H1 (cell line): Measurements from ENCODE around the gene CDC27. TPM values are rescaled to one million over a fixed set of nuclear protein-coding genes. Genes with fewer than 3 reads are reported as not detected.

Experiments used
- CTCF ChIA-PET: fragments of 300-600 bp; sonication (Branson Sonifier 250); formaldehyde crosslinking; loops from one replicate; lab custom pipeline; 2021; ENCODE audit not compliant: partially characterized antibody; lab: Charles Lee
- POLR2A ChIA-PET: fragments of 300-600 bp; sonication (Branson Sonifier 250); formaldehyde crosslinking; loops from one replicate; lab custom pipeline; 2021; ENCODE audit warnings: inconsistent platforms; ENCODE audit not compliant: partially characterized antibody; lab: Charles Lee
- DNase-seq, 2 experiments: peaks; one replicate each; pipeline versions ENCODE4 v3.0.0 to v3.0.0-alpha.2; 2010 to 2022; ENCODE audit warnings: low spot score in 2 of 2, low read depth in 1 of 2, mixed read lengths in 1 of 2
- FAIRE-seq: peaks from 2 replicates; lab custom pipeline; 2011; peaks lifted over from hg19 to GRCh38; lab: Jason Lieb, UNC
- H2AFZ ChIP-seq: 2 replicates; pipeline ENCODE4 v1.8.1; 2012; ENCODE audit warnings: low read length, inconsistent platforms
- H2AK5ac ChIP-seq: 2 replicates; pipeline ENCODE4 v1.6.1; 2013; ENCODE audit warnings: low read depth, low read length
- H2BK120ac ChIP-seq: replicated peaks from 2 replicates; pipeline ENCODE3; 2013; ENCODE audit warnings: low read depth, low read length, inconsistent platforms
- H2BK12ac ChIP-seq: 2 replicates; pipeline ENCODE4 v1.6.1; 2013; ENCODE audit warnings: low read depth, low read length
- H2BK15ac ChIP-seq: 2 replicates; pipeline ENCODE4 v1.6.1; 2013; ENCODE audit warnings: low read length
- H2BK20ac ChIP-seq: 2 replicates; pipeline ENCODE4 v1.6.1; 2013; ENCODE audit warnings: low read length
- H2BK5ac ChIP-seq: 2 replicates; pipeline ENCODE4 v1.6.1; 2013; ENCODE audit warnings: low read depth, low read length
- H3K14ac ChIP-seq: 2 replicates; pipeline ENCODE4 v1.6.1; 2013; ENCODE audit warnings: inconsistent platforms; ENCODE audit not compliant: insufficient read length
- H3K18ac ChIP-seq: 2 replicates; pipeline ENCODE4 v1.6.1; 2013; ENCODE audit warnings: low read length; ENCODE audit errors: extremely low read depth
- H3K23ac ChIP-seq: 2 replicates; pipeline ENCODE4 v1.6.1; 2013; ENCODE audit warnings: inconsistent platforms; ENCODE audit not compliant: insufficient read length
- H3K23me2 ChIP-seq: 2 replicates; pipeline ENCODE4 v1.6.1; 2013; ENCODE audit warnings: low read depth, low read length
- H3K27ac ChIP-seq: 2 replicates; pipeline ENCODE4 v1.6.1; 2011; ENCODE audit warnings: low read depth, low read length, inconsistent platforms
- H3K27me3 ChIP-seq, 4 experiments: replicated peaks in 1 of 4; 1 replicate in 1 of 4; 2 replicates in 3 of 4; pipeline versions ENCODE4 v1.6.1 to v1.8.1; 2011 to 2013; ENCODE audit warnings: low read length in 3 of 4, mild to moderate bottlenecking in 3 of 4, inconsistent platforms in 2 of 4, mixed read lengths in 2 of 4, moderate library complexity in 1 of 4; ENCODE audit not compliant: control insufficient read depth in 3 of 4, insufficient read depth in 3 of 4; ENCODE audit errors: extremely low read depth in 1 of 4
- H3K36me3 ChIP-seq, 4 experiments: 2 replicates each; pipeline versions ENCODE4 v1.6.1 to v1.8.1; 2011 to 2013; ENCODE audit warnings: mild to moderate bottlenecking in 4 of 4, low read length in 3 of 4, moderate library complexity in 2 of 4, control low read depth in 1 of 4, inconsistent platforms in 1 of 4; ENCODE audit not compliant: insufficient read depth in 4 of 4, control insufficient read depth in 2 of 4
- H3K4ac ChIP-seq: replicated peaks from 2 replicates; pipeline ENCODE3; 2013; ENCODE audit warnings: low read length, low read depth, mixed read lengths, inconsistent platforms; ENCODE audit not compliant: insufficient read length
- H3K4me1 ChIP-seq, 4 experiments: replicated peaks in 1 of 4; 1 replicate in 1 of 4; 2 replicates in 3 of 4; pipeline versions ENCODE4 v1.6.1 to v1.8.1; 2011 to 2013; ENCODE audit warnings: low read length in 3 of 4, inconsistent platforms in 2 of 4, mixed read lengths in 1 of 4; ENCODE audit not compliant: insufficient read depth in 4 of 4, control insufficient read depth in 3 of 4
- H3K4me2 ChIP-seq, 2 experiments: 2 replicates each; pipeline versions ENCODE4 v1.6.1 to v1.8.1; 2011 to 2013; ENCODE audit warnings: low read depth in 2 of 2, low read length in 2 of 2, control low read depth in 1 of 2, inconsistent platforms in 1 of 2, mild to moderate bottlenecking in 1 of 2; ENCODE audit not compliant: insufficient read depth in 1 of 2
- H3K4me3 ChIP-seq, 4 experiments: fragments of 200-600, 300-600 bp in 1 of 4; sonication (generic), shearing (Covaris generic), sonication (Bioruptor Twin) in 1 of 4; 2 replicates each; pipeline versions ENCODE4 v1.5.1 to v1.8.1; 2011 to 2016; ENCODE audit warnings: low read length in 4 of 4, low read depth in 3 of 4, control low read depth in 2 of 4, inconsistent platforms in 2 of 4, mild to moderate bottlenecking in 2 of 4, mixed read lengths in 1 of 4, moderate library complexity in 1 of 4; ENCODE audit not compliant: insufficient read depth in 2 of 4; ENCODE audit errors: extremely low read depth in 1 of 4
- H3K56ac ChIP-seq: replicated peaks from 2 replicates; pipeline ENCODE3; 2013; ENCODE audit warnings: low read depth, mild to moderate bottlenecking, mixed read lengths, low read length, inconsistent platforms; ENCODE audit not compliant: insufficient read length
- H3K79me1 ChIP-seq: 2 replicates; pipeline ENCODE4 v1.6.1; 2013; ENCODE audit warnings: low read depth, low read length, control low read depth
- H3K79me2 ChIP-seq, 2 experiments: 2 replicates each; pipeline versions ENCODE4 v1.6.1 to v1.8.1; 2012 to 2013; ENCODE audit warnings: low read length in 2 of 2, mild to moderate bottlenecking in 2 of 2, inconsistent platforms in 1 of 2; ENCODE audit not compliant: insufficient read depth in 2 of 2, control insufficient read depth in 1 of 2
- H3K9ac ChIP-seq, 4 experiments: replicated peaks in 1 of 4; 1 replicate in 1 of 4; 2 replicates in 3 of 4; pipeline versions ENCODE4 v1.6.1 to v1.8.1; 2011 to 2013; ENCODE audit warnings: low read depth in 3 of 4, low read length in 3 of 4, control low read depth in 2 of 4, mild to moderate bottlenecking in 2 of 4, moderate library complexity in 2 of 4, inconsistent platforms in 1 of 4; ENCODE audit errors: extremely low read depth in 1 of 4
- H3K9me3 ChIP-seq, 2 experiments: 2 replicates each; pipeline versions ENCODE4 v1.6.1 to v1.8.1; 2012 to 2013; ENCODE audit warnings: mild to moderate bottlenecking in 2 of 2, moderate library complexity in 2 of 2, control low read depth in 1 of 2, inconsistent platforms in 1 of 2, low read depth in 1 of 2, low read length in 1 of 2, mixed read lengths in 1 of 2; ENCODE audit not compliant: insufficient read depth in 2 of 2
- H4K20me1 ChIP-seq, 2 experiments: replicated peaks in 1 of 2; 2 replicates each; pipeline versions ENCODE3 to v1.8.1; 2011 to 2013; ENCODE audit warnings: inconsistent platforms in 2 of 2, low read length in 2 of 2, mild to moderate bottlenecking in 1 of 2; ENCODE audit not compliant: insufficient read depth in 2 of 2, control insufficient read depth in 1 of 2
- H4K5ac ChIP-seq: 2 replicates; pipeline ENCODE4 v1.6.1; 2013; ENCODE audit warnings: low read length, low read depth, mixed read lengths, inconsistent platforms; ENCODE audit not compliant: insufficient read length
- H4K8ac ChIP-seq: 2 replicates; pipeline ENCODE4 v1.8.0; 2013; ENCODE audit warnings: mild to moderate bottlenecking, moderate library complexity, low read length, inconsistent platforms; ENCODE audit not compliant: insufficient read depth; ENCODE audit errors: extremely low read depth
- H4K91ac ChIP-seq: replicated peaks from 2 replicates; pipeline ENCODE3; 2013; ENCODE audit warnings: low read length, mixed read lengths, inconsistent platforms; ENCODE audit not compliant: insufficient read length
- CEBPB ChIP-seq: IDR thresholded peaks from 2 replicates; pipeline ENCODE4 v1.6.1; 2012; ENCODE audit warnings: low read depth, low read length
- POLR2AphosphoS5 ChIP-seq: IDR thresholded peaks from 2 replicates; pipeline ENCODE4 v1.6.1; 2011; ENCODE audit warnings: low read depth, low read length
- RBBP5 ChIP-seq: IDR thresholded peaks from 2 replicates; pipeline ENCODE4 v1.7.1; 2012; ENCODE audit warnings: low read depth, mild to moderate bottlenecking, inconsistent platforms, low read length, moderate library complexity, borderline replicate concordance
- SRF ChIP-seq: IDR thresholded peaks from 2 replicates; pipeline ENCODE4 v1.6.1; 2011; ENCODE audit warnings: mild to moderate bottlenecking, low read depth, low read length, moderate library complexity
- WGBS, 2 experiments: shearing (Covaris generic) in 1 of 2; methylation state at CpG; one replicate each; pipeline versions ENCODE4 v1.1.6 to v1.1.7; 2013 to 2015; ENCODE audit warnings: low lambda C conversion rate in 2 of 2, mixed read lengths in 2 of 2, inconsistent platforms in 1 of 2, low coverage in 1 of 2, missing lambda C conversion rate in 1 of 2; ENCODE audit not compliant: insufficient replicate concordance in 2 of 2, insufficient coverage in 1 of 2, insufficient read length in 1 of 2; ENCODE audit errors: extremely low coverage in 1 of 2, missing lambda C conversion rate in 1 of 2; 5-methylcytosine and 5-hydroxymethylcytosine counted together
- polyA plus RNA-seq, 7 experiments: library from polyadenylated mRNA; depleted of rRNA in 3 of 7; stranded (reverse) in 5 of 7; unstranded in 2 of 7; fragments of >200 nt in 5 of 7; fragments of 200-250 nt in 2 of 7; gene quantifications; 1 replicate in 5 of 7; 2 replicates in 1 of 7; 4 replicates in 1 of 7; pipeline versions ENCODE4 v1.2.1 to v1.2.3, GENCODE V29; 2011 to 2013; ENCODE audit warnings: missing spikeins in 2 of 7, mixed read lengths in 2 of 7
- total RNA-seq: library from RNA; stranded (reverse); fragmentation: NEBNext Ultra II Directional; extraction: Animal tissue kit (Norgen Biotek cat#: 25700); gene quantifications from 2 replicates; pipeline ENCODE4 v1.2.1, GENCODE V29; 2021

The CDC27 gene
- total and polyA plus RNA-seq, 2 of the 8 experiments (the other 6 are each of a cell fraction or from before 2014, with no cell fraction given), result 41.9 to 87.5 TPM

DNA sequence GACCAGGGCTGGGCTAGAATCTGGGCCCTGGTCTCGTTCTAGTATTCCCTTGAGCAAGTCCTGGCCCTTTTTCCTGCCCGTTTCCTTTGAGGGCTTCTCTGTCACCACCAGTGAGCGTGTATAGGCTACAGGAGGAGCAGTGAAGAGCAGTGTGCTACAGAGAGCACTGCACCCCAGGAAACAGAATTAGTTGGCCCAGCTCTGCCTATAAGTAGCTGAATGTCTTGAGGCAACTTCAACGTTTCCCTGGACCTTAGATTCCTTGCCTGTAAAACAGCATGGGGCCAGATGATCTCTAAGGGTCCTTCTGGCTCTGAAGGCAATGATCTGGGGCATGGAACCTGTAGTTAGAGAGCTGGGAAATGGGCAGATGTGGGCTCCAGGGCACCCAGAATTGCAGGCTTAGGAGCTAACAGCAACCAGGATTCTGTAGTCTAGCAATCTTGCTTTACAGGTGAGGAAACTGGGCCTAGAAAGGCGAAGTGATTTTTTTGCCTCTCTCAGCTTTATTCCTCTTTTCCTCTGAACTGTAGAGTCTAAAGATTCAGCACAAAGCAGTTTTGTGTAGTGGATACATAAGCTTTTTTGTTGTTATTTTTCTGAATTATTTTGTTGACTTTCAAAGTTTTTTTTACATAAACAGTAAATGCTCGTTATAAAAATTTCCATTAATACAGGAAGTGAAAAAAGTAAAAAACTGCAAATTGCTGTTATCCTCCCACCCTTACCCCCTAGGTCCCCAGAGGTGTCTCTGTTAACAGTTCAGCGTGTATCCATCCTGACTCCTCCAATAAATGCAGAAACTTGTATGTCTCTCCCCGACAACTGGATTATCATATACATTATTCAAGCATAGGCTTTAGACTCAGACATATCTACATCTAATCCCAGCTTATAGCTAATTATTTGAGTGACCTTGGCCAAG lies 18.3 kb upstream of the CDC27 start:
- Histone ChIP-seq H3K4ac (no peak overlapping the region), H2BK20ac (no peak overlapping the region), H3K27me3 (no peaks in the 10 kb centered on the region; a peak in 1 of 7 replicates), H4K91ac (no peak overlapping the region), H3K14ac (no peak overlapping the region), H3K36me3 (no peaks in the 10 kb centered on the region), H3K23me2 (peaks cover 2% of the 10 kb centered on the region; the same call in 1 of the 2 replicates), H2BK12ac (no peak overlapping the region), H4K20me1 (no peaks in the 10 kb centered on the region), H3K4me1 (peaks cover 0 to 3% (median 1%) of the 10 kb centered on the region in 4 experiments; a peak in 2 of 7 replicates), H3K23ac (no peak overlapping the region), H4K5ac (no peak overlapping the region), H4K8ac (no peak overlapping the region), H3K79me2 (no peaks in the 10 kb centered on the region), H3K56ac (no peak overlapping the region), H3K9ac (no peak overlapping the region), H3K79me1 (no peaks in the 10 kb centered on the region), H2AK5ac (no peak overlapping the region), H3K18ac (no peak overlapping the region), H2AFZ (0 out of 2 replicates have a peak overlapping the region, but pooled peaks have one; percentile 17), H2BK15ac (no peak overlapping the region), H3K27ac (no peak overlapping the region), H3K4me2 (no peak overlapping the region), H3K4me3 (no peak overlapping the region), H2BK5ac (no peak overlapping the region), H2BK120ac (no peak overlapping the region), H3K9me3 (no peaks in the 10 kb centered on the region)
- no peak for FAIRE-seq
- CTCF ChIA-PET, result interaction anchor here (0.6 to 1.5 kb wide), 4 partner anchors 16 to 507 kb away, joined by 3 to 4 read pairs (median 3); no protein-coding TSS in a partner anchor
- POLR2A ChIA-PET, result no interaction called here
- TF ChIP-seq SRF (no peak), RBBP5 (no peak), CEBPB (no peak), POLR2AphosphoS5 (no peak)
- DNase-seq, result no peak
- WGBS, 2 experiments, result 85% methylated on average over 8 of the region's 8 CpGs; no CpG with 5 or more reads in 1 of the 2 experiments
